Stimulated activated CD8-positive, alpha-beta memory T cell treated with anti-CD3 and anti-CD28 coated beads, Interleukin-15, amount 100 ng/mL, for 48 hours (primary cell): ENCODE measurements around the gene DAD1.
A peak's percentile ranks its signal among the peaks of the same experiment; 100 is the strongest.

Experiments used
- DNase-seq, 2 donors: peaks; one replicate each; pipeline ENCODE4 v3.0.0-alpha.2; 2020; ENCODE audit warnings: low read depth in 2 of 2

DAD1 gene

DNA sequence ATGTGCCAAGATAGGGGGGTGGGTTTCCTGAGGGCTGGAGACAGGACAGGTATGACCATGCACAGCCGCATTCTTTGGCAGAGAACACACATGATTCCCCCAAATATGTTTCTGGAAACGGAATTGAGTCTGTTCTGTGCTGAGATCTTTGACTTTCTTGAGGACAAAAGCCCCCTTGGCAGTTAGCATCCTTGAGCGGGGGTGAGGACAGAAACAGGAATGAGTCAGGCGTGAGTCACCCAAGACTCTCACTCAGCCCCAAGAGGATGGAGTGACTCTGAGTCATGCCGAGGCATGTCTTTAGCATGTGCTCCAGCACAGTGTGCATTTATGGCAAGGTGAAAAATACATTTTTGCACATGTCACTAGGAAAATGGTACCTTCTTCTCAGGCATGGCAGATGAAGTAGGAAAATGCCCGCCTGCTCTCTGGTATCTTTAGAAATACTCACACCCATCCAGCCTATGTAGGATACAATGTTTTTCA is 52.1 kb downstream of the DAD1 start:
- peak; percentile 78 to 82 for DNase-seq

DNA sequence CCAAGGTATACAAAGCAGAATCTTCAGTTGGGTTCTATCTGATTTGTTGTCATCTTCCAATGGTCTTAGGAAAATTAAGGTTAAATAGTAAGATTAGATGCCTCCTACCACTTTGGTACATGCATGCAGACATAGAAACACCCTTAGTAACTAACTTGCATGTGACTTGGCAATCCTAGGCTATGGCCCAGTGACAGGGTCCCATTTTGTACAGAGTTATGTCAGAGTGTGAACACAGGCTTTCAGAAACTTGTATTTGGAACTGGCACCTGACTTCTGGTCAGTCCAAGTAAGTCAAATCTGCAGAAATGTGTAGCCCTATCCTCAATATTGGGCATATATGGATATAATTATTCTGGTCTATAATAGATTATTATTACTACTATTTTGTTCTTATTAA is 53.1 kb downstream of the DAD1 start:
- DNase-seq: no peak

DNA sequence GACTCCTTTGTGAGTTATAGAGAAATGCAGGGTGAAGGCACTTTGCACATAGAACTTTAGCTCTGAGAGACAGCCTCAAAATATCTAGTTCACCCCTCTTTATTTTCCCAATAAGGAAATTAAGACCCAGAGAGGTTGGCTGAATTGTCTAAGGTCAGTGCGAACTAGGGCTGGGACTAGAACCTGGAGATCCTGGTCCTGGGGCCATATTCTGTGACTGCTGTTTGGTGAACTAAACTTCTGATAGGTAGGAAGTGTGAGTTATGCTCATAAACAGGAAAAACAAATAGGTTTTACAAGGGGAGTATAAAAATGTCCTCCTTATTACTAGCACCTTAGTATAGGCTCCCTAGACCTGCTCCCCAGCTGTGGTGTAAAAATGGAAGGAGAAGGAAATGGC is 53.9 kb downstream of the DAD1 start:
- DNase-seq: no peak

DNA sequence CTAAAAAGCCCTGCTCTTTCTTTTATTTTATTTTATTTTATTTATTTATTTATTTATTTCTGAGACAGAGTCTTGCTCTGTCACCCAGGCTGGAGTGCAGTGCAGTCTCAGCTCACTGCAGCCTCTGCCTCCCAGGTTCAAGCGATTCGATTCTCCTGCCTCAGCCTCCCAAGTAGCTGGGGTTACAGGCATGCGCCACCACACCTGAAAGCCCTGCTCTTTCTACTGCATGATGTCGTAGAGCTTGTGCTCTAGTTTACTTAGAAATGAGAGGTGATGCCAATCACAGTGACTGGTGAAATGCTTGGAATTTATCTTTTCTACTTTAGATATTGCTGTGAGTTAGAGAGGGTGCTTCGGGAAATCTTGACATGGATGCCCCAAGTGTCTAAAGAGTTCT is 54.5 kb downstream of the DAD1 start:
- no peak for DNase-seq

- no peak for DNase-seq
These were observed 55.2 kb downstream of the DAD1 start for GRCh38 chr14:22533739-22534359.

- no peak for DNase-seq
These were observed 55.8 kb downstream of the DAD1 start for GRCh38 chr14:22533057-22533704.

DNA sequence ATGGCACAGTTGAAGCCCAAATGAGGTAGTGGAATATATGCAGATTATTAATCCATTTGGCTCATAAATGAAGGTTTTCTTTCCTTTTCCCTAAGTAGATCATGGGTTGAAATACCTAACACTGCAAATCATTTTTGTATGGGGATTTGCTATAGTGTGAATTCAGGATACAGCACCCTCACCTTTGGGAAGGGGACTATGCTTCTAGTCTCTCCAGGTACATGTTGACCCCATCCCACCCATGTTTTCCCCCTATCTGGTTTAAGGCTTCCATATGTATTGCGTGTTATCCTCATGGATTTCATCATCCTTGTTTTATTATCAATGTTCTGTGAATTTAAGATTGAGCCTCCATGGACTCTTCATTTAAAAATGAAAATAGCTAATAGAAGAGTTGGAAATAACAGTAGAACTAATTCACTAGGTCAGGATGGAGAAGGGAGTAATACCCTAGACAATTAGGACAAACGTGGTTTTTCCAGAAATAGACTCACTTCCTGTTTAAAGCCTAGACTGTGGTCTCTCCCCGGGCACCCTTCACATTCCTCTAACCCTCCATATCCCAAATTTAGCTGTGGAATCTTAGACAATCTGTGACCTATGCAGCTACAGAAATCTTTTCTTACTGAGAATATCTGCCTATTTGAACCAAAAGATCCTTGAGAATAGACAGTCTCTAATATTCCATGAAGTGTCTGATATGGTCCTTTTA is 56.5 kb downstream of the DAD1 start:
- DNase-seq: no peak

GRCh38 chr14:22531451-22532344 is 57.3 kb downstream of the DAD1 start:
- no peak for DNase-seq

DNA sequence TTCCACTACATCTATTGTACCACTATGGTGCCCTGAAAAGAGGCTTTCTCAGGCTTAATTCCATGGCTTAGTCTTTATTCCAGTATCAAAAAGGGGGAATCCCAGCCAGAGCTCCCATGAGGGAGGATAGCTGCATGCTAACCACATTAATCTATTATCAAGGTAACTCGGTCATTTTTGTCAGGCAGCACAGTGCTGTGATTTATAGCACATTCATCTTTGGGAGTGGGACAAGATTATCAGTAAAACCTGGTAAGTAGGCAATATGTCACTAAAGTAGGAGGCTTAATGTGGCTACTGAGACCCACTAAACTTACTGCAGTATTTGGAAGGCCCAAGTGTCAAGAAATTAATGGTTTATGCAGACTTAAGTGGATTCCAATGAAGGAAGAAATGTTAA is 58.9 kb downstream of the DAD1 start:
- DNase-seq: no peak

DNA sequence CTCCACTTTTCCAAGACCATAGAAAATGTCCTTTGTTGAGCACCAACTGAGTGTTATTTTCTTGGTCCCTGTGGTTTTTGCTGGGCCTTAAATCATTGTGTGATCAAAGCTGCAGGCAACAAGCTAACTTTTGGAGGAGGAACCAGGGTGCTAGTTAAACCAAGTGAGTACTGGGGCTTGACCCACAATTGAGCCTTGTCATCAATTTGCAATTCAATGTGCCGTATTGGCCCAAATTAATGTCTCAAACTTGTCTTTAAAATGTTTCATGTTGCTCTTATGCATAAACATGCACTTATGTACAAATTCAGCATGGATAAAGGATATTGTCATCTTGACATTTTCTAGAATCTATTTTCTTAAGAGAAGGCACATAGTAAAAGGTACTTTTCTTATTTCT is 62.3 kb downstream of the DAD1 start:
- no peak for DNase-seq

GRCh38 chr14:22526218-22526617 is 62.8 kb downstream of the DAD1 start:
- no peak for DNase-seq

DNA sequence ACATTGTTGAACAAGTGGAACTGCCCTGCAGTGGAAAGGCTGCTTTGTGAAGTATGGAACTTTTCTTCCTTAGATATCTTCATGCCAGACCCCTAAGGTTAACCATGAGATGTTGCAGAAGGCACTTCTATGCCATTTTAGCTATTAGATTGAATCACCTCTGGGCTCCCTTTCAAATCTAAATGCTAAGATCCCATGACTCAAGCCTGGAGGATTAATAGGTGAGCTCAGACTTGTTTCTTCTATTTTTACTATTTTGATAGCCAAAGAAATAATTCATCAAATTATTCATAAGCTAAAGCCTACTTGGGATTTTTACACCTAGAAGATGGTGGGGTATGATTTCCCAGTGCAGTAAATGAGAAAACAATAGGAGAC is 64.3 kb downstream of the DAD1 start:
- DNase-seq: no peak

- DNase-seq: no peak
These were observed 64.8 kb downstream of the DAD1 start for GRCh38 chr14:22524115-22524783.

- DNase-seq: no peak
These were observed 65.7 kb downstream of the DAD1 start for GRCh38 chr14:22523283-22523682.

- DNase-seq: no peak
These were observed 66.5 kb downstream of the DAD1 start for GRCh38 chr14:22522466-22522957.

DNA sequence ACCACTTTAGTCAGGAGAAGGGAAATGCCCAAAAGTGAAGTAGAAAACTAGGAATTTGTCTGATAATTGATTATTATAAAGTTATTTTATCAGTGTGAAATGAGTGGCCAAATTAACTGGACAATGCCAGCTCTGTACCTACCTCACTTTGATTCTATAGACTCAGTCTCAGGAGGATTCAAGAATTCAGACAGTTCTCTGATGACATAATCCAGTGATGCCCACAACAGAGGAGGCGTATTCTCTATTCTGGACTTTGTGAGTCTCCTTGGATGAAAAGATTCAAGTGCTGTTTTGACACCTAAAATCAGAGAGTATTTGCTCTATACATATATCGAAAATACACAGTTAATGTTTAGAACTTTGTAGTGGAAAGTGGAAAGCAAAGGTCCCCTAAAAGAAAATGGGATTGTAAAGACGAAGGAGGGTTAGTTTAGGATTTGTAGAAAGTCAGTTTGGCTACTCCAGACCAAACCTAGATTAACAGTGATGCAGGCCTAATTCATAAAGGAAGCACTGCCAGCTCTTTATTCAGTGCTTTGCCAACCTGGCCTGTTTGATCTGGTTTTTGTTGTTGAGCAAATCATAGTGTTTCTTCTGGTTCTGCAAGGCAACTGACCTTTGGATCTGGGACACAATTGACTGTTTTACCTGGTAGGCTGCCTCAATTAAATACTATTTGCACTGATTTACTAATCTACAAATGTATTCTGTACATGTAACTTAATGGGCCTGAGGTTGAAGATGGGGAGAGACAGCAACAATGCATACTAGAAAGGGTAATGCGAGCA is 67.4 kb downstream of the DAD1 start:
- no peak for DNase-seq

DNA sequence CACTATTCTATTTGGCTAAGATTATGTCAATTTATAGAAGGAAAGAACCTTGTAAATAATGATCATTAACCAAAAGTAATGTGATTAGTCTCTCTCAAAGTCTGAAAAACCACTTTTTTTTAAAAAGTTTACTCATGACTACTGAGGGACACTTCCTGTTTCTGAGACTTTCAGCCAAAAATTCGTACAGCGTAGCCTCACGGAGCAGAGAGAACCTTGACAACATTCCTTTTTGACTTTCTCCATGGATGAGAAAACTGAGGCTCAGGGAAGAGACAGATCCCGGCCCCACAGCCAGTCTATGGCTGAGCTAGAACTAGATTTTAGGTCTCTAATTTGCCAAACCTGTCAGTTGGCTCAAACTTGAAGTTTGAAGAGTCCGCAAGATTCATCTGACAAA is 68.2 kb downstream of the DAD1 start:
- DNase-seq: no peak

- no peak for DNase-seq
These were observed 68.9 kb downstream of the DAD1 start for GRCh38 chr14:22519877-22520685.

DNA sequence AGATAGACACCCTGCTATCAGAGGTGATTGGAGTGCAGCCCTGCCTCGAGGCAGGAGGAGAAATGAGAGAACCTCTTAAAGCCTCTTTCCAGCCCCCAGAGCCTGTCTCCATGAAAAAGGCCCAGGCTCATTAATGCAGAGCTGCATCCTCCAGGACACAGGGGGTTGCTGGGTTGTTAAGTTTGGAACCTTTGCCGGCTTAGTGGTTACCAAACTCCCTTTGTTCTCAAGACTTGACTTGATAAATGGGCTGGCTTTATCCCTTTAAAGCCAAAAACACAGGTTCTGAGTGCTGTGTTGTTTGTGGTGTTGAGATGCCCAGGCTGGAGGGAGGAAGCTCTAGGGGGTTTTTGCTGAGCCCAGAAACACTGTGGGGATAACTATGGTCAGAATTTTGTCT is 71.0 kb downstream of the DAD1 start:
- DNase-seq: no peak
